Activated CD4-positive, alpha-beta memory T cell treated with anti-CD3 and anti-CD28 coated beads for 36 hours (primary cell): ENCODE results near the gene HIRA. TPM values are rescaled to one million over a fixed set of nuclear protein-coding genes. Genes with fewer than 3 reads are reported as not detected.
"Not testable (repeated sequence)": the region's sequence is repeated elsewhere in the genome, so short reads cannot be mapped to it uniquely, and the experiment has no call there.

Experiments
- CTCF ChIA-PET: fragments of 350-600 bp; sonication (Branson Sonifier 250); formaldehyde crosslinking; loops from one replicate; lab custom pipeline; 2021; ENCODE audit warnings: antibody characterized with exemption, inconsistent platforms; lab: Charles Lee
- POLR2A ChIA-PET: fragments of 350-600 bp; sonication (Branson Sonifier 250); formaldehyde crosslinking; loops from one replicate; lab custom pipeline; 2021; ENCODE audit warnings: antibody characterized with exemption; lab: Charles Lee
- DNase-seq: peaks from one replicate; pipeline ENCODE4 v3.0.0-alpha.2; 2020
- H3K27ac Mint-ChIP-seq: one replicate; pipeline ENCODE4 v1.8.0; 2021; ENCODE audit warnings: mixed read lengths
- H3K27me3 Mint-ChIP-seq: one replicate; pipeline ENCODE4 v1.8.0; 2021; ENCODE audit warnings: mixed read lengths
- H3K36me3 Mint-ChIP-seq: one replicate; pipeline ENCODE4 v1.8.0; 2021; ENCODE audit warnings: mixed read lengths
- H3K4me1 Mint-ChIP-seq: one replicate; pipeline ENCODE4 v1.8.0; 2021; ENCODE audit warnings: low read depth, mixed read lengths
- H3K4me3 Mint-ChIP-seq: one replicate; pipeline ENCODE4 v1.8.0; 2021; ENCODE audit warnings: mild to moderate bottlenecking, mixed read lengths
- H3K9me3 Mint-ChIP-seq: one replicate; pipeline ENCODE4 v1.8.0; 2021; ENCODE audit warnings: mixed read lengths
- intact Hi-C: fragments of 100-400 bp; cut with micrococcal nuclease; formaldehyde crosslinking; loops from one replicate; pipeline ENCODE4 v1.15.1; 2023
- total RNA-seq, 2 experiments: library from RNA; stranded (reverse); gene quantifications; one replicate each; pipeline ENCODE4 v1.2.3, GENCODE V29; 2021

Gene HIRA
- total RNA-seq, 2 experiments from 2014 or later: 28.3 to 30.6 TPM

DNA sequence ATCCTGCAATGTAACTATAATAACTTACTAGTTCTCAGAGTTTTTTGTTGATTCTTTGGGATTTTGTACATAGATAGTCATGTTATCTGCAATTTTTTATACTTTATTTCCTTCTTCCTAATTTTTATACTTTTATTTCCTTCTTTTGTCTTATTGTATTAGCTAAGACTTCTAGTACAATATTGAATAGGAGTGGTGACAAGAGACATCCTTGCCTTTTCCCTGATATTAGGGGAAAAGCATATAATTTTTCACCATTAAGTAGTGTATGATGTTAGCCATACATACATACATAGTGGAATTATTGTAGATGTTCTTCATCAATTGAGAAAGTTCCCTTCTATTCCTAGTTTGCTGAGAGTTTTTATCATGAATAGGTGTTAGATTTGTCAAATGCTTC lies 112.3 kb downstream of the HIRA start:
- CTCF ChIA-PET: interaction anchor here (0.7 kb wide), 1 partner anchor 25 kb away, joined by 4 read pairs; no protein-coding TSS in a partner anchor

DNA sequence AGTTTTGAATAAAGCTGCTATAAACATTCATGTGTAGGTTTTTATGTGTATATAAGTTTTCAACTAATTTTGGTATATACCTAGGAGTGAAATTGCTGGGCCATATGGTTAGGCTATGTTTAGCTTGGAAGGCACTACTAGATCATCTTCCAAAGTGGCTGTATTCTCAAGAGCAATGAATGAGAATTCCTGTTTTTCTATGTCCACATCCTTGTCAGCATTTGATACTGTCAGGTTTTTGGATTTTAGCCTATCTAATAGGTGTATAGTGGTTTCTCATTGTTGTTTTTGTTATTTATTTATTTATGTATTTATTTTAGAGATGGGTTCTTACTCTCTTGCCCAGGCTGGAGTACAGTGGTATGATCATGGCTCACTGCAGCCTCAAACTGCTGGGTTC lies 113.7 kb downstream of the HIRA start:
- intact Hi-C loops: no loop called here
- no peak for DNase-seq
- POLR2A ChIA-PET: no interaction called here
- H3K27me3 Mint-ChIP-seq: no peaks in the 10 kb centered on the region
- no peak overlapping the region for H3K4me3 Mint-ChIP-seq
- peaks cover 39% of the 10 kb centered on the region for H3K9me3 Mint-ChIP-seq
- CTCF ChIA-PET: no interaction called here
- no peak overlapping the region for H3K27ac Mint-ChIP-seq
- H3K4me1 Mint-ChIP-seq: no peaks in the 10 kb centered on the region
- H3K36me3 Mint-ChIP-seq: peaks cover 9% of the 10 kb centered on the region

More for the DNA sequence above, 112.3 kb downstream of the HIRA start:
- H3K27me3 Mint-ChIP-seq: no peaks in the 10 kb centered on the region
- H3K36me3 Mint-ChIP-seq: peaks cover 9% of the 10 kb centered on the region
- H3K4me3 Mint-ChIP-seq: no peak overlapping the region
- H3K4me1 Mint-ChIP-seq: no peaks in the 10 kb centered on the region
- no peak for DNase-seq
- POLR2A ChIA-PET: no interaction called here
- intact Hi-C loops: no loop called here
- H3K9me3 Mint-ChIP-seq: peaks cover 37% of the 10 kb centered on the region
- H3K27ac Mint-ChIP-seq: no peak overlapping the region

GRCh38 chr22:19307872-19308271 lies 123.7 kb downstream of the HIRA start:
- ChIA-PET CTCF (interaction anchor here (0.7 kb wide), 1 partner anchor 182 kb away, joined by 5 read pairs; no protein-coding TSS in a partner anchor), POLR2A (no interaction called here)

GRCh38 chr22:19306535-19306934 lies 125.0 kb downstream of the HIRA start:
- H3K9me3 Mint-ChIP-seq, H3K27me3 Mint-ChIP-seq, H3K4me3 Mint-ChIP-seq, H3K36me3 Mint-ChIP-seq, H3K4me1 Mint-ChIP-seq, POLR2A ChIA-PET, DNase-seq, H3K27ac Mint-ChIP-seq, intact Hi-C loops: not testable (repeated sequence)
- CTCF ChIA-PET: interaction anchor here (1.2 kb wide), 1 partner anchor 323 kb away, joined by 3 read pairs; no protein-coding TSS in a partner anchor

More at GRCh38 chr22:19307872-19308271, 123.7 kb downstream of the HIRA start:
- Mint-ChIP-seq H3K27me3 (no peaks in the 10 kb centered on the region), H3K9me3 (no peaks in the 10 kb centered on the region), H3K4me3 (no peak overlapping the region), H3K36me3 (no peaks in the 10 kb centered on the region), H3K4me1 (no peaks in the 10 kb centered on the region), H3K27ac (no peak overlapping the region)
- intact Hi-C loops: no loop called here
- no peak for DNase-seq

DNA sequence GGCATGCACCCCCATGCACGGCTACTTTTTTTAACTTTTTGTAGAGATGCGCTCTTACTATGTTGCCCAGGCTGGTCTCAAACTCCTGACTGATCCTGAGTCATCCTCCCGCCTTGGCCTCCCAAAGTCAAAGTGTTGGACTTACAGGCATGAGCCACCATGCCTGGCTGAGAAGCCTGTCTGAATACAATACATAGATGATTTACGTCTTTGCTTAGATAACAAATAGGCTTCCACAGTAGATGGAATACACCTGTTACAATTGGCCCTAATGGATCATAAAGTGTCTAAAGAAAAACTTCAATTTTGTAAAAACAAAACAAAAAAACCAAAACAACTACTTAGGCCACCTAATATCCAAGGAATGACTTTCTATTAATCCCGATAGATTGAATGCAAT lies 127.0 kb downstream of the HIRA start:
- ChIA-PET CTCF (no interaction called here), POLR2A (no interaction called here)
- Mint-ChIP-seq H3K9me3 (no peaks in the 10 kb centered on the region), H3K4me3 (no peak overlapping the region), H3K4me1 (no peaks in the 10 kb centered on the region), H3K27me3 (no peaks in the 10 kb centered on the region), H3K36me3 (no peaks in the 10 kb centered on the region), H3K27ac (no peak overlapping the region)
- DNase-seq: no peak
- intact Hi-C loops: loop anchor here (5.0 kb wide), 1 partner anchor 328 kb away; no protein-coding TSS in a partner anchor

DNA sequence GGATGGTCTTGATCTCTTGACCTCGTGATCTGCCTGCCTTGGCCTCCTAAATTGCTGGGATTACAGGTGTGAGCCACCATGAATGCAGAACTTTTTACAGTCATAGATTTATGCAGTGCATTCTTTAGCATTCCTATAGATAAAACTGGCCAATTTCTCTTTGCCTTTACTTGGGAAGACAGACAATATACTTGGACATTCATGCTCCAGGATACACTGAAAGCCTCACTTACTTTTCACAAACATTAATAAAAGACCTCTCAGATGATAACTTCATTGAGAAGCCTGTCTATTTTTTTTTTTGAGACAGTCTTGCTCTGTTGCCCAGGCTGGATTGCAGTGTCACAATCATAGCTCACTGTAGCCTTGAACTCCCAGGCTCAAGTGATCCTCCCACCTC lies 127.7 kb downstream of the HIRA start:
- POLR2A ChIA-PET: no interaction called here
- H3K27ac Mint-ChIP-seq: no peak overlapping the region
- no peaks in the 10 kb centered on the region for H3K4me1 Mint-ChIP-seq
- CTCF ChIA-PET: no interaction called here
- H3K27me3 Mint-ChIP-seq: no peaks in the 10 kb centered on the region
- H3K36me3 Mint-ChIP-seq: no peaks in the 10 kb centered on the region
- no peak for DNase-seq
- no peak overlapping the region for H3K4me3 Mint-ChIP-seq
- no peaks in the 10 kb centered on the region for H3K9me3 Mint-ChIP-seq
- intact Hi-C loops: loop anchor here (5.0 kb wide), 1 partner anchor 329 kb away; no protein-coding TSS in a partner anchor

- DNase-seq: no peak
- ChIA-PET CTCF (no interaction called here), POLR2A (no interaction called here)
- intact Hi-C loops: no loop called here
- H3K27me3 Mint-ChIP-seq: peaks cover 3% of the 10 kb centered on the region
- no peak overlapping the region for H3K27ac Mint-ChIP-seq
- peaks cover 7% of the 10 kb centered on the region for H3K4me1 Mint-ChIP-seq
- H3K36me3 Mint-ChIP-seq: no peaks in the 10 kb centered on the region
- no peaks in the 10 kb centered on the region for H3K9me3 Mint-ChIP-seq
- H3K4me3 Mint-ChIP-seq: no peak overlapping the region
Observed at GRCh38 chr22:19295733-19296132, 135.8 kb downstream of the HIRA start.

DNA sequence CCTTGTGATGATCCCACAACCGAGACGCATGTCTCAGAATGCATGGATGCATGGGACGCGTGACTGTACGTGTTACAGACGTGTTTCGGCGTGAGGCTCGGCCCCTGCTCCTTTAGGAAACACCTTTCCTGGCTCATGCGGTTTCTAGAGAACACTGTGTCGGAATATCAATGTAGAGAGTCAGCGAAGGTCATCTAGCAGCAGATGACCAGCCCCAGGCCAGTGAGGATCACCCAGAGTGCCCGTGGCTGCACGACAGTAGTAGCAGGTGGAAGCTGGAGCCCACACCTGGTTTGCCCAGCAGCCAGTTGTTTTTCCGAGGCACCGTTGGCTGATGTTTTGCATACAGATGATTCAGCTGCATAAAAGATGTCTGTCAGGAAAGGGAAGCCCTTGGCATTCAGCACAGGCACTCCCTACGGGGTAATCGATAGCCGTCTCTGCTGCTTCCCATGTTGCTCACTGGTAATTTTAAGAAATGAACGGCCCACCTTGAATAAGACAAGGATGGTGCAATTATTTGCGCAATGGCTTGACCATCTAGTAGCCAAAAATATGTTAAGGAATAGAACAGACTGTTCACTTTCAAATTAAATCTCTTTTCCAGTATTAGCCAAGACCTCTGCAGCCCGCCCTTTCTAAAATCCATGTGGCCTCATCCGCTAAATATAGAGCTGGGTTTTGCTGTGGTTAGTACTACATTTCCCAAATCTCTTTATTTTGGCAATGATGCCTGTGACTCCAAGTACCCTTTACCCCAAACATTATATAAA lies 138.9 kb downstream of the HIRA start:
- intact Hi-C loops: no loop called here
- H3K4me3 Mint-ChIP-seq: peak overlapping the region; percentile 85
- no peaks in the 10 kb centered on the region for H3K36me3 Mint-ChIP-seq
- H3K27ac Mint-ChIP-seq: peak overlapping the region; percentile 10
- peaks cover 16% of the 10 kb centered on the region for H3K4me1 Mint-ChIP-seq
- ChIA-PET POLR2A (interaction anchor here (1.2 to 1.8 kb wide), 3 partner anchors 18 to 155 kb away, joined by 3 read pairs; partner anchors contain the start of genes C22orf39 and ESS2), CTCF (interaction anchor here (1.1 kb wide), 1 partner anchor 113 kb away, joined by 4 read pairs; no protein-coding TSS in a partner anchor)
- no peaks in the 10 kb centered on the region for H3K9me3 Mint-ChIP-seq
- no peak for DNase-seq
- H3K27me3 Mint-ChIP-seq: peaks cover 18% of the 10 kb centered on the region

- Mint-ChIP-seq H3K36me3 (no peaks in the 10 kb centered on the region), H3K4me1 (peaks cover 16% of the 10 kb centered on the region), H3K4me3 (peak within 1 kb of the TSS; percentile 85), H3K9me3 (no peaks in the 10 kb centered on the region), H3K27ac (peak within 1 kb of the TSS; percentile 62), H3K27me3 (peaks cover 23% of the 10 kb centered on the region)
- POLR2A ChIA-PET: interaction anchor here (1.2 to 1.8 kb wide), 3 partner anchors 19 to 156 kb away, joined by 3 read pairs; partner anchors contain the start of genes C22orf39 and ESS2
- peak; percentile 77 for DNase-seq
- CTCF ChIA-PET: interaction anchor here (0.9 to 1.1 kb wide), 2 partner anchors 112 to 113 kb away, joined by 4 to 5 read pairs; partner anchors contain the start of gene SLC25A1
- intact Hi-C loops: loop anchor here (2.0 kb wide), 2 partner anchors 113 to 187 kb away; partner anchors contain the start of genes CDC45, SLC25A1 and UFD1
Observed at GRCh38 chr22:19291580-19292457, 139.7 kb downstream of the HIRA start, which contains the start of gene CLTCL1. CLTCL1 (minus strand) TSS chr22:19291719; CDS start chr22:19291641, 78 bp downstream.

DNA sequence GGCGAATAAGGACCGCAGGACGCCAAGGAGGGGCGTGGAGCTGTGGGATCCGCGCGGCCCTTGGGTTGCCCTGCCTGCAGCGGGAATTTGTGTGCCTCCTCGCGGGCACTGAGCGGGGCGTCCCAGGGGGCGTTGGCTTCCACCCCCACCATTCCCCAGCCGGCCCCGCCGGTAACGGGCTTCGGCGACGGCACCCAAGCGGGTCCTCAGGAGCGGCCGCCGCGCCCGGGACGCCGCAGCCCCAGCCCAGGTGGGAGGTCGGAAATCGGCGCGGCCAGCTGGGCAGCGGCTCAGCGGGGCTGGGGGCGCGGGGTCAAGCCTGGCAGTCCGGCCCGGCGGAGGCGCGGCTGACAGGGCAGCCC lies 140.3 kb downstream of the HIRA start:
- ChIA-PET CTCF (interaction anchor here (0.9 kb wide), 1 partner anchor 112 kb away, joined by 5 read pairs; the partner anchor contains the start of gene SLC25A1), POLR2A (interaction anchor here (1.2 to 1.8 kb wide), 2 partner anchors 20 to 156 kb away, joined by 3 read pairs; partner anchors contain the start of gene C22orf39)
- Mint-ChIP-seq H3K27ac (no peak overlapping the region), H3K36me3 (no peaks in the 10 kb centered on the region), H3K27me3 (peaks cover 23% of the 10 kb centered on the region), H3K9me3 (no peaks in the 10 kb centered on the region), H3K4me1 (peaks cover 16% of the 10 kb centered on the region), H3K4me3 (peak overlapping the region; percentile 73)
- intact Hi-C loops: loop anchor here (2.0 kb wide), 2 partner anchors 112 to 188 kb away; partner anchors contain the start of genes CDC45, SLC25A1 and UFD1
- peak; percentile 39 for DNase-seq
